Measurements from ENCODE around the gene JAKMIP1.
A peak's percentile ranks its signal among the peaks of the same experiment; 100 is the strongest.
"Not testable (repeated sequence)": the region's sequence is repeated elsewhere in the genome, so short reads cannot be mapped to it uniquely, and the experiment has no call there.

Gene JAKMIP1

GRCh38 chr4:6013564-6013963 is 186.8 kb downstream of the JAKMIP1 start:
- no peak for DNase-seq (ENCODE audit: low read depth)

- DNase-seq (ENCODE audit: low read depth) = no peak
Observed at GRCh38 chr4:6012200-6012599, 188.1 kb downstream of the JAKMIP1 start.

- DNase-seq (ENCODE audit: low read depth) = no peak
Observed at GRCh38 chr4:6011686-6012085, 188.7 kb downstream of the JAKMIP1 start.

- no peak for DNase-seq (ENCODE audit: low read depth)
Observed at GRCh38 chr4:6011271-6011671, 189.1 kb downstream of the JAKMIP1 start.

GRCh38 chr4:6010789-6011188 is 189.6 kb downstream of the JAKMIP1 start:
- no peak for DNase-seq (ENCODE audit: low read depth)

GRCh38 chr4:6009452-6009851 is 190.9 kb downstream of the JAKMIP1 start:
- DNase-seq (ENCODE audit: low read depth) = no peak

- DNase-seq (ENCODE audit: low read depth) = no peak
Observed at GRCh38 chr4:6008766-6009385, 191.5 kb downstream of the JAKMIP1 start.

GRCh38 chr4:6008092-6008551 is 192.2 kb downstream of the JAKMIP1 start:
- no peak for DNase-seq (ENCODE audit: low read depth)

- DNase-seq (ENCODE audit: low read depth) = no peak
Observed at GRCh38 chr4:6005175-6005574, 195.2 kb downstream of the JAKMIP1 start.

GRCh38 chr4:6003485-6003884 is 196.9 kb downstream of the JAKMIP1 start:
- not testable (repeated sequence) for DNase-seq (ENCODE audit: low read depth)

- DNase-seq (ENCODE audit: low read depth) = no peak
Observed at GRCh38 chr4:6002926-6003325, 197.4 kb downstream of the JAKMIP1 start.

- DNase-seq (ENCODE audit: low read depth) = no peak
Observed at GRCh38 chr4:6002492-6002833, 197.9 kb downstream of the JAKMIP1 start.

- no peak for DNase-seq (ENCODE audit: low read depth)
Observed at GRCh38 chr4:6001680-6002491, 198.5 kb downstream of the JAKMIP1 start.

- no peak for DNase-seq (ENCODE audit: low read depth)
Observed at GRCh38 chr4:5999830-6000365, 200.5 kb downstream of the JAKMIP1 start.

- DNase-seq (ENCODE audit: low read depth) = no peak
Observed at GRCh38 chr4:5999356-5999755, 201.0 kb downstream of the JAKMIP1 start.

GRCh38 chr4:5998333-5998936 is 201.9 kb downstream of the JAKMIP1 start:
- DNase-seq (ENCODE audit: low read depth) = peak; percentile 9

GRCh38 chr4:5996641-5997040 is 203.7 kb downstream of the JAKMIP1 start:
- DNase-seq (ENCODE audit: low read depth) = no peak

GRCh38 chr4:5995901-5996623 is 204.3 kb downstream of the JAKMIP1 start:
- no peak for DNase-seq (ENCODE audit: low read depth)

GRCh38 chr4:5993876-5994811 is 206.2 kb downstream of the JAKMIP1 start:
- DNase-seq (ENCODE audit: low read depth) = no peak

- DNase-seq (ENCODE audit: low read depth) = not testable (repeated sequence)
Observed at GRCh38 chr4:5993346-5993745, 207.0 kb downstream of the JAKMIP1 start.

- DNase-seq (ENCODE audit: low read depth) = no peak
Observed at GRCh38 chr4:5992828-5993321, 207.5 kb downstream of the JAKMIP1 start.
